WTC11 (cell line): ENCODE results near the gene NRSN1. TPM values are rescaled to one million over a fixed set of nuclear protein-coding genes. Genes with fewer than 3 reads are reported as not detected.

Experiments
- ATAC-seq: fragments of 200-7000 bp; cut with Tn5 transposase; 2 replicates; pipeline ENCODE4 v1.10.0; 2021; ENCODE audit warnings: mild to moderate bottlenecking, moderate library complexity
- Bru-seq: library from RNA; stranded (reverse); fragments of 400-500 nt; gene quantifications from one replicate; lab custom pipeline; 2021; lab: Mats Ljungman, UMichigan
- CTCF ChIA-PET: fragments of 300-600 bp; sonication (Branson Sonifier 250); formaldehyde crosslinking; loops from one replicate; lab custom pipeline; 2021; ENCODE audit warnings: antibody characterized with exemption; lab: Charles Lee
- POLR2A ChIA-PET: fragments of 350-600 bp; sonication (Branson Sonifier 250); formaldehyde crosslinking; loops from one replicate; lab custom pipeline; 2021; ENCODE audit warnings: antibody characterized with exemption; lab: Charles Lee
- DNase-seq: peaks from one replicate; pipeline ENCODE4 v3.0.0; 2021; ENCODE audit warnings: low spot score
- H3K27ac Mint-ChIP-seq: 2 replicates; pipeline ENCODE4 v1.8.0; 2021; ENCODE audit warnings: mixed read lengths
- H3K27me3 Mint-ChIP-seq: 2 replicates; pipeline ENCODE4 v1.8.0; 2021; ENCODE audit warnings: low read depth, mild to moderate bottlenecking, moderate library complexity, mixed read lengths
- H3K36me3 Mint-ChIP-seq: 2 replicates; pipeline ENCODE4 v1.8.0; 2021; ENCODE audit warnings: mixed read lengths
- H3K4me1 Mint-ChIP-seq: 2 replicates; pipeline ENCODE4 v1.8.0; 2022; ENCODE audit warnings: mixed read lengths
- H3K4me3 Mint-ChIP-seq: 2 replicates; pipeline ENCODE4 v1.8.0; 2021; ENCODE audit warnings: mild to moderate bottlenecking, moderate library complexity, mixed read lengths
- H3K9me3 Mint-ChIP-seq: 2 replicates; pipeline ENCODE4 v1.8.0; 2021; ENCODE audit warnings: mixed read lengths
- AR ChIP-seq: fragments of 250-450 bp; sonication (Bioruptor Pico); IDR thresholded peaks from 2 replicates; pipeline ENCODE4 v1.9.0; 2021; ENCODE audit warnings: mild to moderate bottlenecking
- ARID4B ChIP-seq: sonication (generic); formaldehyde crosslinking; IDR thresholded peaks from 2 replicates; pipeline ENCODE4 v1.8.0; 2023; ENCODE audit warnings: missing genetic modification reagents, mild to moderate bottlenecking, borderline replicate concordance
- ATF1 ChIP-seq: sonication (generic); formaldehyde crosslinking; IDR thresholded peaks from 2 replicates; pipeline ENCODE4 v1.8.1; 2023; ENCODE audit warnings: mild to moderate bottlenecking, moderate library complexity, missing genetic modification reagents
- CREM ChIP-seq: sonication (generic); formaldehyde crosslinking; IDR thresholded peaks from 2 replicates; pipeline ENCODE4 v1.8.1; 2022; ENCODE audit warnings: mild to moderate bottlenecking, missing genetic modification reagents, moderate library complexity
- E2F5 ChIP-seq: sonication (generic); formaldehyde crosslinking; IDR thresholded peaks from 2 replicates; pipeline ENCODE4 v1.8.1; 2022; ENCODE audit warnings: mild to moderate bottlenecking, moderate library complexity, missing genetic modification reagents
- EMX1 ChIP-seq: fragments of 250-450 bp; sonication (Bioruptor Pico); IDR thresholded peaks from 2 replicates; pipeline ENCODE4 v1.8.0; 2021; ENCODE audit warnings: mild to moderate bottlenecking
- ERG ChIP-seq: fragments of 250-450 bp; sonication (Bioruptor Pico); IDR thresholded peaks from 2 replicates; pipeline ENCODE4 v1.8.0; 2021; ENCODE audit warnings: mild to moderate bottlenecking
- FOXJ3 ChIP-seq: sonication (generic); formaldehyde crosslinking; IDR thresholded peaks from 2 replicates; pipeline ENCODE4 v1.9.0; 2021; ENCODE audit warnings: missing genetic modification reagents, mild to moderate bottlenecking, borderline replicate concordance
- FOXK1 ChIP-seq: sonication (generic); formaldehyde crosslinking; IDR thresholded peaks from 2 replicates; pipeline ENCODE4 v1.8.0; 2022; ENCODE audit warnings: mild to moderate bottlenecking, moderate library complexity, missing genetic modification reagents
- PRDM15 ChIP-seq: sonication (generic); formaldehyde crosslinking; IDR thresholded peaks from 2 replicates; pipeline ENCODE4 v1.8.0; 2022; ENCODE audit warnings: missing genetic modification reagents
- RELA ChIP-seq: sonication (generic); formaldehyde crosslinking; IDR thresholded peaks from 2 replicates; pipeline ENCODE4 v1.8.1; 2022; ENCODE audit warnings: missing genetic modification reagents, mild to moderate bottlenecking, borderline replicate concordance
- SMAD3 ChIP-seq: sonication (generic); formaldehyde crosslinking; IDR thresholded peaks from 2 replicates; pipeline ENCODE4 v1.8.0; 2022; ENCODE audit warnings: missing genetic modification reagents, mild to moderate bottlenecking, borderline replicate concordance
- TEAD4 ChIP-seq: sonication (generic); formaldehyde crosslinking; IDR thresholded peaks from 2 replicates; pipeline ENCODE4 v1.8.0; 2022; ENCODE audit warnings: mild to moderate bottlenecking, missing genetic modification reagents
- ZNF232 ChIP-seq: sonication (generic); formaldehyde crosslinking; IDR thresholded peaks from 2 replicates; pipeline ENCODE4 v1.8.0; 2022; ENCODE audit warnings: mild to moderate bottlenecking, missing genetic modification reagents
- ZSCAN18 ChIP-seq: fragments of 250-450 bp; sonication (Bioruptor Pico); IDR thresholded peaks from 2 replicates; pipeline ENCODE4 v2.1.2; 2022; ENCODE audit warnings: mild to moderate bottlenecking, moderate library complexity
- long read RNA-seq, 3 experiments: library from RNA in 1 of 3; library from capped mRNA in 1 of 3; library from polyadenylated mRNA in 1 of 3; unstranded in 2 of 3; stranded (forward) in 1 of 3; transcript quantifications; one replicate each; pipeline ENCODE4 v2.0.0, GENCODE V29; 2021
- total RNA-seq: library from RNA; stranded (reverse); gene quantifications from 3 replicates; pipeline ENCODE4 v1.2.3, GENCODE V29; 2021

NRSN1 gene
- total RNA-seq (not detected in 3 replicates), Bru-seq, nascent RNA (percentile 16 among the genes with signal in this experiment)
- long read RNA-seq, experiment 1, partial matches to known transcripts, result 0 of 1 reads
- long read RNA-seq, experiment 1, other reads (novel, unspliced or antisense), result 0 of 1 reads
- long read RNA-seq, experiment 2, result 0 reads
- long read RNA-seq, experiment 3, result 0 reads

- ChIA-PET POLR2A (no interaction called here), CTCF (interaction anchor here (0.8 to 2.2 kb wide), 5 partner anchors 9 to 131 kb away, joined by 3 to 9 read pairs (median 4); no protein-coding TSS in a partner anchor)
- Mint-ChIP-seq H3K9me3 (no peaks in the 10 kb centered on the region), H3K4me3 (peak within 1 kb of the TSS; percentile 78), H3K36me3 (no peaks in the 10 kb centered on the region), H3K27me3 (peaks cover 3% of the 10 kb centered on the region), H3K27ac (no peak within 1 kb of the TSS), H3K4me1 (peaks cover 14% of the 10 kb centered on the region)
- TF ChIP-seq SMAD3 (CRISPR knock-in tag), result no peak
- no peak for TF ChIP-seq RELA
- TF ChIP-seq PRDM15, result no peak
- TF ChIP-seq ZSCAN18, result no peak
- no peak for TF ChIP-seq AR (CRISPR knock-in tag)
- no peak for TF ChIP-seq FOXJ3 (CRISPR knock-in tag)
- no peak for TF ChIP-seq ERG (CRISPR knock-in tag)
- no peak for TF ChIP-seq ATF1 (CRISPR knock-in tag)
- no peak for TF ChIP-seq TEAD4 (CRISPR knock-in tag)
- TF ChIP-seq EMX1, result no peak
- TF ChIP-seq ZNF232 (CRISPR knock-in tag), result no peak
- TF ChIP-seq ARID4B (CRISPR knock-in tag), result no peak
- no peak for TF ChIP-seq E2F5 (CRISPR knock-in tag)
- TF ChIP-seq FOXK1 (CRISPR knock-in tag), result no peak
- no peak for TF ChIP-seq CREM (CRISPR knock-in tag)
- ATAC-seq (peak; percentile 95), DNase-seq (peak; percentile 85)
Measured at GRCh38 chr6:24125980-24126379, at the start of gene NRSN1. Gene NRSN1 (plus strand): TSS chr6:24126215. CDS start chr6:24134328, 8,113 bp downstream.
